Hematopoietic multipotent progenitor cell treated with erythropoietin and hydrocortisone succinate and interleukin-3 and kit ligand, for 17 days (in vitro differentiated cells): ENCODE data around the gene PRKAB1.
"Not testable (repeated sequence)": the region's sequence is repeated elsewhere in the genome, so short reads cannot be mapped to it uniquely, and the experiment has no call there.

Experiments
- DNase-seq: peaks from one replicate; pipeline ENCODE4 v3.0.0-alpha.2; 2015; ENCODE audit warnings: low spot score

Gene PRKAB1

DNA sequence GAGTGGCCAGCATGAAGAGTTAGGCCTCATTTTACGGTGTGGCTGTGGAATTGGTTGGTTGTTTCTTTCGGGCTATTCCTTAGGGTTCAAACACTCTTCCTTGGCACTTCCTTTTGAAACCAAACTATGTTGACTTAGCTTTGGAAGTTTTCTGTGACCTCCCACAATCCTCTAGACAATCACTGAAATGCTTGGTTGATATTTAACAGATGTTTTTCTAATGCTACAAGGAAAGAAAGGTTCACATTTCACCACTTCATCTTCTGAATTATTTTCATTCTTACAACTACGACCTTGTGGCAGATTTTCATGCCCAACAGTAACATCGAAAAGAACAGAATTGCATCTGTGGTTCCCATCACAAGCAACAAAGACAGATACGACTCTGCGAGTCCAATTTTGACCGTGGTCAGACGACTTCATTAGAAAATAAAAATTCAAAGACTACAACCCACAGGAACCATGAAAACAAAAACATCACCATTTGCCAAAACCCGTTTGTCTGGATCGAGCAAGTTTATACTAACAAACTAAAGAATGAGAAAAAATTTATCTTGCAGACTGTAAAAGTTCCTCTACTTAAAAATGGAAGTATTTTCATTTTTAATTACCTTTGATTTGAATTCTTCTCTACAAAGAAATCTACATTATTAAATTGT is 16.9 kb downstream of the PRKAB1 start:
- DNase-seq = no peak

DNA sequence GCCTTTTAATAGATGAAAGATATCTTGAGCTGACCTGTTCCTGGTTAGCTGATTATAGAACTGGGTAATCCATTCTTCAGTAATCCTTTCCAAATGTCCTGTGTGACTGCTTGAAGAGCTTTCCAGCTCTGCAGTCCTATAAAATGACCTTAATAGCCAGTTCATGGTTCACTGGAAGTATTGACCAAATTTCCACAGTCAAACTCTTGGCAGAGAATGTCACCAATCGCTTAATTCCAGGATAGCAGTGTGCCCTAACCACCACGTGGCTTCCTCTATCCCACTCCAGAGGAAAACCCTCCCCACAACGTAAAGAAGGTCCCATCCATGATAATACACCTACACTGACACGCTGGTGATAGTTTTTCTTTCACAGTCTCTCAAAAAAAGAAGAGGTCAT is 17.4 kb downstream of the PRKAB1 start:
- no peak for DNase-seq

DNA sequence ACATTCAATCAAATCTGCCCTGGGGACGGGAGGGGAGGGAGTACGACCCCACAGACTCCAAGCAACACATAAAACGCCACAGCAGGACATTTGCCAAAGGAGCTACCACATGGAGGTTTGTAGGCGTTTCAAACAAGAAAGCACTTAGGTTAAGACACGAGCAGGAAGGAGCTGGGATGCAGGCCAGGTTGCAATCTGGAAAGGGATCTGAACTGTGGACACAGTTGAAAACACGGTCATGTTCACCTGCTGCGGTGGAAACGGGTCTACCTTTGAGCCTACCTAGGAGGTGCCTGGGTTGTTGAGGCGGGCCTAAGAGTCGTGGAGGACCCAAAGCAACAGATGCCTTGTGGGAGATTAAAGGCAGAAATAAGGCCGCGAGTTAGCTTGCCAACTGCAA is 18.4 kb downstream of the PRKAB1 start:
- no peak for DNase-seq

GRCh38 chr12:119686776-119687175 is 18.8 kb downstream of the PRKAB1 start:
- DNase-seq = no peak

GRCh38 chr12:119687406-119687805 is 19.5 kb downstream of the PRKAB1 start:
- DNase-seq = no peak

- DNase-seq = no peak
Measured at GRCh38 chr12:119687879-119688278, 19.9 kb downstream of the PRKAB1 start.

DNA sequence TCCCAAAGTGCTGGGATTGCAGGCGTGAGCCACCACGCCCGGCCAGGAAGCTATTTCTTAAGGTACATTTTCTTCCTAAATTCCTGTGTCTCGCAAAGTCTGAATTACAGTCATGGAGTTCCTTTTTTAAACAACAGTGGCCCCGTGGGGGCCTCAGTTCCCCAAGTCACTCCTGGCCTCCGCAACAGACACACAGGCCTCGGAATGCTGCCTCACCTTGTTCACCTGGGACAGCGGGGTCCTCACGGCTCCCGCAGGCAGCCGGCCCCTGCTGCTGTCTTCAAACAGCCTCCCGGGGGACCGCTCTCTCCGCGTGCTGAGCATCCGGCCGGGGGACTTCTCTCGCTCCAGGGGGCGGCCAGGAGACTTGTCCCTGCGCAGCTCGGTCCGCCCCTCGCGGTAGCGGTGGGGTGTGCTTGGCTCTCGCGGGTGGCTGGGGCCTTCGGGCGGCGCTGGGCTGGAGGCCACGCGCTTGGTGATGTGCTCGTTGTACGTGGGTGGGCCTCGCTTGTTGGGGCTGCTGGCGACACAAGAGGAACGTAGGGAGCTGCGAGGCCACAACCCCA is 22.1 kb downstream of the PRKAB1 start:
- no peak for DNase-seq

DNA sequence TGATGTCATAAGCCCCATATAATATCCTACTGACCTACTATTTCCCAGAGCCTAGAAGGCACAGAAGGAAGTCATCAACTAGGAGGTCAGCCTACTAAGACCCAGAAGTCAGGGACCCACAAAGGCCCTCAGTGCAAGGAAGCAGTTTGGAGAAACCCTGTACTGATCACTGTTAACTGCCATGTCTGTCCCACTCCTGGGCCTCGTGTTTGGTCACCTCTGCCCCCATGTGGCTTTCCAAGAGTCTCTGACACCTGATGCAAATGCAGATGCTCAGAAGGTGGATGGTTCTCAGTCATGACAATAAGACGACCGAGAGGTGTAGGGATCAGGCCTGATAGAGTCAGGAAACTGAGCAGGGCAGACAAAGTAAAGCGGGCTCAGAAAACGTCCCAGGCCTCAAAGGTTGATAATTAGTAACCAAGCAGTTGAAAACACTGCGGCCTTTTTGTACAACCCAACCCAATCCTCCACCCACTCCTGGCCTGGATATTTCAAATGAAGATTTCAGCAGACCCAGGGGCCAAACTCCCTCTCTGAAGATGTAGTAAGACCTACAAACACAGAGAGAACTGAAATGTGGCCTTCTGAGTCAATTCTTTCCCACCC is 23.4 kb downstream of the PRKAB1 start:
- DNase-seq = no peak

GRCh38 chr12:119692410-119692809 is 24.5 kb downstream of the PRKAB1 start:
- no peak for DNase-seq

DNA sequence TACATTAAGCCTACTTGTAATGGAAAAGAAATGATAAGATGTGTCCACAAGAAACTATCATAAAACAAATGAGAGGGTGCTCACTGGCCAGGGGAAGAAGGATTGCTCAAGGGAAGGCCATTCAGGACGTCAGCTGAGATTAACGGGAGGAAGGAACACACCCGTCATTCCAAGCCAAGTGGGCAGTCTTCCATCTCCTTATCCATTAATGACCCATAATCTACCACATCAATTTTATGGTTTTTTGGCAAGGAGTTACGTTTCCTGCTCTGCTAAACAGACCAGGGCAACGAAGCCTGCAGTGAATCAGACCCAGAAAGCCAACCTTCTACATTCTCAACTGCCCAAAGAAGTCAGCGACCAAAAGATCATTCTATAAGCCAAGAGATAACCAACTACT is 25.1 kb downstream of the PRKAB1 start:
- no peak for DNase-seq

GRCh38 chr12:119693511-119693910 is 25.6 kb downstream of the PRKAB1 start:
- no peak for DNase-seq

- DNase-seq = no peak
Measured at GRCh38 chr12:119694111-119694510, 26.2 kb downstream of the PRKAB1 start.

GRCh38 chr12:119695034-119695433 is 27.1 kb downstream of the PRKAB1 start:
- no peak for DNase-seq

- DNase-seq = no peak
Measured at GRCh38 chr12:119696943-119697342, 29.0 kb downstream of the PRKAB1 start.

DNA sequence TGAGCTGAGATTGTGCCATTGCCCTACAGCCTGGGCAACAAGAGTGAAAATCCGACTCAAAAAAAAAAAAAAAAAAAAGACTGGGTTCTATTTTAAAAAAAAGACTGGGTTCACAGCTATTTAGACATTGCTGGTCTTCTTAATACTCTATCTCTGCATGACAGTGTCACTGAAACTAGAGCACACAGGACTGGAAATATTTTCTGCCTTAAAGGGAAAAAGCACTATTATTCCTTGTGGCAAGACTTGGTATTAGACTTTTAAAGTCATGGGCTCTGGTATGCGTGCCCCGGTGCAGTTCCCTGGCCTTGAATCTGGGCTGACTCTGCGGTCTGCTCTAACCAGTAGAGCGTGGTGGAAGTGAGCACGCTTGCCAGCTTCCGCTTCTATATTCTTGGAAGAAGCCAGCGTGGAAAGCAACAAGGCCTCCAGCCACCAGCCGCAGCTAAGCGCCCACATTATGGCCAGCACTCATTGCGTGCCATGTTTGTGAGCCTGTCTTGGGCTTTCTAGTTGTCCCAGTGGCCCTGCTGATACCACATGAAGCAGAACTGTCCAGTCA is 31.3 kb downstream of the PRKAB1 start:
- DNase-seq = no peak

GRCh38 chr12:119700078-119700477 is 32.1 kb downstream of the PRKAB1 start:
- DNase-seq = no peak

DNA sequence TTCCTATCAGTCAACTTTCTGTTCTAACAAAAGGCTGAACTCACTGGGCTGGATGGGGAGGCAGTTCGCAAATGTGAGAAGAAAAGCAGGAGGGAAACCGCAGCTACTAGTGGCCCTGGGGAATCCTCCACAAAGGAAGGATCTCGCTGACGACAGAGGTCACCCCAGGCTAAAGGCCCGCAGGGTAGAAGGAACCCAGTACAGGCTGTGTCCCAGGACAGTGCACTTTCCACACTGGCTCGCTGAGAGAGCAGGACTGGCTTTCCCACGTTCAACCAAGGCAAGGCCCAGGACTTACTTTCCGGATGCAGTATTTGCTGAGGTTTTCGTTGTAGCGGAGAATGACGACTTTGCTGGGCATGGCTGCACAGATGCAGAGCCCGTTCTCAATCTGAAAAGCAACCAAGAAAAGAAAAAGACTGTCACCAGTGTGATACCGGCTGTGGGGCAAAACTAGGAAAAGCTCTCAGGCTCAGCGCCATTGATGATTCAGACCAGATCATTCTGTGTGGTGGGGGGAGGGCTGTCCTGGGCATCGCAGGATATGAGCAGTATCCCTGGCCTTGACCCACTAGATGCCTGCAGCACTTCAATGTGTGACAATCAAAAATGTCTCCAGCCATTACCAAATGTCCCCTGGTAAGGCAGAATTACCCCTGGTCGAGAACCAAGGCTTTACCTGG is 36.3 kb downstream of the PRKAB1 start:
- no peak for DNase-seq

GRCh38 chr12:119705182-119705581 is 37.2 kb downstream of the PRKAB1 start:
- no peak for DNase-seq

DNA sequence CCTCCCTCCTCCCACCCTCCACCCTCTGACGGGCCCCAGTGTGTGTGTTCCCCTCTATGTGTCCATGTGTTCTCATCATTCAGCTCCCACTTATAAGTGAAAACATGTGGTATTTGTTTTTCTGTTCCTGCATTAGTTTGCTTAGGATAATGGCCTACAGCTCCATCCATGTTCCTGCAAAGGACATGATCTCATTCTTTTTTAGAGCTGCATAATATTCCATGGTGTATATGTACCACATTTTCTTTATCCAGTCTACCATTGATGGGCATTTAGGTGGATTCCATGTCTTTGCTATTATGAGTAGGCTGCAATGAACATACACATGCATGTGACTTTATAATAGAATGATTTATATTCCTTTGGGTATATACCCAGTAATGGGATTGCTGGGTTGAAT is 38.5 kb downstream of the PRKAB1 start:
- not testable (repeated sequence) for DNase-seq

DNA sequence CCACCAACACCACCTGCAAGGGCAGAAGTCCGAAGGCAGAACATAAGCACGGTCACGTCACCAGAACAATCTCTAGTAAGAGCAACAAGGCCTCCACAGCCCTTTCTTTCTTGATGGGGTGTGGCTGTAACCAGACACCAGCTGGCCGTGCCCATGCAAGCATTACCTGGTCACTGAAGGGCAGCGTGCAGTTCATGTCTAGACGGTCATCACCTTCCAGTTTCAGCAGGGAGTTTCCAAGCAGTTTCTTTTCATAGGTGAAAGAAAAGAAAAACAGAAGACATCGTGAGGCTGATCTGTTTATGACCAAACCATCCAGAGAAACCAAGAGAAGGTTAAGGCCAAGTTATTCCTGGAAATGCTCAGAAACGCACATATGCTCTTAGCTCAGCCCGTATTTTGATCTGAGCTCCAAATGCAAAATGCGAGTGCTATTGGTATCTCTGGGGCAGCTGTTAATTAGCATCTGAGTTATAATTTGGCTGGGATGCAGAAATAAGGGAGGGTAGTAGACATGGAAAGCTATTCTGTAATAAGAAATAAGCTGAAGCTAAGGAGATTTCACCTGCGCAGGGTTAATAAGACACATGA is 42.5 kb downstream of the PRKAB1 start:
- DNase-seq = no peak

DNA sequence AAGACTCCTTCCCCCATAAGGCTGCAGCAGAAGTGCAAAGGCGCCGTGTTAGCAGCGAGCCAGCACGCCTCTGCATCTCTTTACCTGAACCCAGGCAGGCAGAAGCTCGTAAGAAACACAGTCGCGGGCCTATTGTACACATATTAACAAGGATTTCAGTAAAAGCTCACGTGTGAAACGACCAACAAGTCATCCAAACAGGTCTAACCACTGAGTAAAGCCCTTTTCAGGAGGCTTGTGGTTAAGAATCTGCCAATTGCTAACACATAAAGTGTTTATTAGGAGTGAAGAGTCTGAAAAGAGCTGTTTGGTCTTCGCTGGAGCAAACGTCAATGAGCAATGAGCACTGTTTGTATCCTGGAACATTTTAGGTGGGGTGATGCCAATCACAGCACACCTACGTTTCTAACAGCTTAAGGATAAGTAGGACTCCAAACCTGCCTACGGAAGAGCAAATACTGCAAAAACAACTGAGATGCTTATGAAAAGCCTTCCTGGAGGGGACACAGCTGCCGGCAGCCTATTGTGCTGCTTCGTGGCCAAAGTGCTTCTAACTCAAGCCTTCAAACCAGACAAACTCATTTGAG is 43.1 kb downstream of the PRKAB1 start:
- no peak for DNase-seq

GRCh38 chr12:119711693-119712092 is 43.8 kb downstream of the PRKAB1 start:
- no peak for DNase-seq
